SU-DHL-6 (cell line): Measurements from ENCODE around the gene MKNK2.
"Not testable (repeated sequence)": the region's sequence is repeated elsewhere in the genome, so short reads cannot be mapped to it uniquely, and the experiment has no call there.

Experiments
- H2AFZ ChIP-seq: fragments of 200-600 bp; sonication (generic); 2 replicates; pipeline ENCODE4 v1.6.1; 2014; ENCODE audit warnings: low read depth, mild to moderate bottlenecking, moderate library complexity, mixed read lengths, antibody characterized with exemption, low read length; ENCODE audit not compliant: severe bottlenecking
- H3F3A ChIP-seq: fragments of 200-600 bp; shearing (Covaris generic); 2 replicates; pipeline ENCODE4 v1.6.0; 2016; ENCODE audit warnings: antibody characterized with exemption, mild to moderate bottlenecking; ENCODE audit not compliant: insufficient read depth
- H3K27ac ChIP-seq: fragments of 200-600 bp; sonication (generic); 2 replicates; pipeline ENCODE4 v1.5.1; 2016; ENCODE audit warnings: low read depth, mild to moderate bottlenecking, low read length, moderate library complexity, mixed read lengths
- H3K27me3 ChIP-seq: fragments of 200-600 bp; sonication (generic), shearing (Covaris generic); 2 replicates; pipeline ENCODE4 v1.6.0; 2014; ENCODE audit warnings: mild to moderate bottlenecking, low read length
- H3K36me3 ChIP-seq: fragments of 200-600 bp; sonication (generic); 2 replicates; pipeline ENCODE4 v1.6.1; 2014; ENCODE audit warnings: mild to moderate bottlenecking, low read length, mixed read lengths
- H3K4me2 ChIP-seq: fragments of 300-600, 200-600 bp; shearing (Covaris generic), sonication (generic); 2 replicates; pipeline ENCODE4 v1.6.0; 2014; ENCODE audit warnings: low read length, low read depth, mild to moderate bottlenecking; ENCODE audit not compliant: poor library complexity, severe bottlenecking
- H3K4me3 ChIP-seq: fragments of 200-600 bp; sonication (generic); 2 replicates; pipeline ENCODE4 v1.5.1; 2014; ENCODE audit warnings: antibody characterized with exemption, low read length, mild to moderate bottlenecking, mixed read lengths; ENCODE audit not compliant: insufficient read depth, poor library complexity, severe bottlenecking
- H3K79me2 ChIP-seq: fragments of 200-600 bp; sonication (generic); 2 replicates; pipeline ENCODE4 v1.6.1; 2014; ENCODE audit warnings: mild to moderate bottlenecking, low read length, moderate library complexity; ENCODE audit not compliant: insufficient read depth
- H3K9ac ChIP-seq: fragments of 200-600 bp; sonication (generic); 2 replicates; pipeline ENCODE4 v1.7.0; 2014; ENCODE audit warnings: mild to moderate bottlenecking, low read length
- H3K9me2 ChIP-seq: fragments of 200-600 bp; sonication (generic); replicated peaks from 2 replicates; pipeline ENCODE4 v1.6.1; 2014; ENCODE audit warnings: low read length; ENCODE audit not compliant: insufficient read depth
- H3K9me3 ChIP-seq: fragments of 200-600 bp; sonication (generic); 2 replicates; pipeline ENCODE4 v1.6.1; 2014; ENCODE audit warnings: low read length, mixed read lengths; ENCODE audit not compliant: insufficient read depth
- H4K20me1 ChIP-seq: fragments of 200-600 bp; sonication (generic); 2 replicates; pipeline ENCODE4 v1.6.1; 2014; ENCODE audit warnings: low read depth, mild to moderate bottlenecking, antibody characterized with exemption, low read length, moderate library complexity, mixed read lengths
- EZH2phosphoT487 ChIP-seq: fragments of 200-600 bp; sonication (generic), shearing (Covaris generic); conservative IDR thresholded peaks from 2 replicates; pipeline ENCODE4 v1.6.1; 2018; ENCODE audit warnings: mild to moderate bottlenecking, antibody characterized with exemption, low read length, moderate library complexity, mixed read lengths
- TF ChIP-seq, protein P1 (sequence below): fragments of 200-600 bp; sonication (generic); IDR thresholded peaks from one replicate; pipeline ENCODE4 v1.5.1; 2017; ENCODE audit warnings: antibody characterized with exemption, mild to moderate bottlenecking, low read length, moderate library complexity; ENCODE audit not compliant: insufficient read depth, poor library complexity, severe bottlenecking

The MKNK2 gene

DNA sequence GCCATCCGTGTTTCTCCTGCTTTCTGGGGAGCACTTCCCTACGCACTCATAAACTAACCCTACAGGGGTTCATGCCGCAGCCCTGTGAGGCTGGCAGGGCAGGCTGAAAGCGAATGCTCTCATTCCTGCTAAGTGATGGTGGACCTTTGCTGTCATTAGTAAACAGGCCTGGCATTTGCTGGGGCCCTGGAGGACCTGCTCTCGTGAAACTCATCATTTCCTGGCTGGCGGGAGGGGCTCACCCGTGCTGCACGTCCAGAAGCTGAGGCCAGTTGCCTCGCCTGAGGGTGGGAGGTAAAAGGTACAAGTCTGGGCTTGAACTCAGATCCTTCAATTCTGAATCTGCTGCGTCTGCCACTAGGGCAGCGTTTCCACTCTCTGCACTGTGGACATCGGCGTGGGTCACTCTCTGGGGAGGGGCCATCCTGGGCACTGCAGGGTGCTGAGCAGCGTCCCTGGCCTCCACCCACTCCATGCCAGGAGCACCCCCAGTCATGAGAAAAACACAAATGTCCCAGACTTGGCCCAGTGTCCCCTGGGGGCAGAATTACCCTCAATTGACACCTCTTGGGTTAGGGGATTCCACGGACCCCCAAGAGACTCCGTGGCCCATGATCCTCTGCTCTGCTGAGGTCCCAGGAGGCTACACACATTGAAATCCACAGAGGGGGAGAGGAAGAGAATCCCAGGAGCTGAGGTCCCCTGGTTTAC lies 38.1 kb upstream of the MKNK2 start:
- peak overlapping the region; percentile 80 for H3K4me2 ChIP-seq
- H3K27me3 ChIP-seq: no peaks in the 10 kb centered on the region
- H4K20me1 ChIP-seq: no peaks in the 10 kb centered on the region
- H3K9ac ChIP-seq: peak overlapping the region; percentile 62
- no peaks in the 10 kb centered on the region for H3K9me3 ChIP-seq
- no peak for TF ChIP-seq EZH2phosphoT487
- TF ChIP-seq, protein P1, sequence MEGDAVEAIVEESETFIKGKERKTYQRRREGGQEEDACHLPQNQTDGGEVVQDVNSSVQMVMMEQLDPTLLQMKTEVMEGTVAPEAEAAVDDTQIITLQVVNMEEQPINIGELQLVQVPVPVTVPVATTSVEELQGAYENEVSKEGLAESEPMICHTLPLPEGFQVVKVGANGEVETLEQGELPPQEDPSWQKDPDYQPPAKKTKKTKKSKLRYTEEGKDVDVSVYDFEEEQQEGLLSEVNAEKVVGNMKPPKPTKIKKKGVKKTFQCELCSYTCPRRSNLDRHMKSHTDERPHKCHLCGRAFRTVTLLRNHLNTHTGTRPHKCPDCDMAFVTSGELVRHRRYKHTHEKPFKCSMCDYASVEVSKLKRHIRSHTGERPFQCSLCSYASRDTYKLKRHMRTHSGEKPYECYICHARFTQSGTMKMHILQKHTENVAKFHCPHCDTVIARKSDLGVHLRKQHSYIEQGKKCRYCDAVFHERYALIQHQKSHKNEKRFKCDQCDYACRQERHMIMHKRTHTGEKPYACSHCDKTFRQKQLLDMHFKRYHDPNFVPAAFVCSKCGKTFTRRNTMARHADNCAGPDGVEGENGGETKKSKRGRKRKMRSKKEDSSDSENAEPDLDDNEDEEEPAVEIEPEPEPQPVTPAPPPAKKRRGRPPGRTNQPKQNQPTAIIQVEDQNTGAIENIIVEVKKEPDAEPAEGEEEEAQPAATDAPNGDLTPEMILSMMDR: no peak
- H3K4me3 ChIP-seq: no peak overlapping the region
- no peaks in the 10 kb centered on the region for H3K36me3 ChIP-seq
- peaks cover 32% of the 10 kb centered on the region for H3K79me2 ChIP-seq
- H3K9me2 ChIP-seq: no peaks in the 10 kb centered on the region
- peak overlapping the region; percentile 98 for H3K27ac ChIP-seq
- H3F3A ChIP-seq: peaks cover 78% of the 10 kb centered on the region
- H2AFZ ChIP-seq: no peak overlapping the region

DNA sequence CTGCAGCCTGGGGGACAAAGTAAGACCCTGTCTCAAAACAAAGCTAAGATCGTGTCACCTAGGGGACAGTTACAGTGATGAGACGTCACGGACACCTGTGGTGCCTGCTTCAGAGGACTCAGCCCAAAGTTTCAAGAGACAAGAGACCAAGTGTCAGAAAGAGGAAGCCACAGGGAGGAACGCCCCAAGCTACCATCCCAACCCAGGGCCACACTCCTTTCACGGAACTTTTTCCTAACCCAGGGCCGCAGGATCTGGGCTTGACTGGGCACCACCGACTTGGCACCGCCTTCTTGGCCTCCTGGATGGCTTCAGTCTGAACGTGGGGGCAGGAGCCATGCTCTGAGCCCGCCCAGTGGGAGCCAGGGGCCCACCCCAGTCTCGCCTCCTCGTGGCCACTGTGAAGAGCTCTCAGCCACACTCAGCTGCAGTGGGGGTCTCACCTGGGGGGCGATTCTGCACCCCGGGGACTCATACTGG lies 36.6 kb upstream of the MKNK2 start:
- H3K4me3 ChIP-seq: no peak overlapping the region
- no peak overlapping the region for H2AFZ ChIP-seq
- peak overlapping the region; percentile 98 for H3K27ac ChIP-seq
- no peak for TF ChIP-seq EZH2phosphoT487
- TF ChIP-seq, protein P1: peak; percentile 45
- H3F3A ChIP-seq: peaks cover 80% of the 10 kb centered on the region
- H3K9me3 ChIP-seq: no peaks in the 10 kb centered on the region
- H3K27me3 ChIP-seq: no peaks in the 10 kb centered on the region
- H4K20me1 ChIP-seq: no peaks in the 10 kb centered on the region
- peak overlapping the region; percentile 52 for H3K9ac ChIP-seq
- peak overlapping the region; percentile 84 for H3K4me2 ChIP-seq
- H3K79me2 ChIP-seq: peaks cover 32% of the 10 kb centered on the region
- no peaks in the 10 kb centered on the region for H3K36me3 ChIP-seq
- no peaks in the 10 kb centered on the region for H3K9me2 ChIP-seq

DNA sequence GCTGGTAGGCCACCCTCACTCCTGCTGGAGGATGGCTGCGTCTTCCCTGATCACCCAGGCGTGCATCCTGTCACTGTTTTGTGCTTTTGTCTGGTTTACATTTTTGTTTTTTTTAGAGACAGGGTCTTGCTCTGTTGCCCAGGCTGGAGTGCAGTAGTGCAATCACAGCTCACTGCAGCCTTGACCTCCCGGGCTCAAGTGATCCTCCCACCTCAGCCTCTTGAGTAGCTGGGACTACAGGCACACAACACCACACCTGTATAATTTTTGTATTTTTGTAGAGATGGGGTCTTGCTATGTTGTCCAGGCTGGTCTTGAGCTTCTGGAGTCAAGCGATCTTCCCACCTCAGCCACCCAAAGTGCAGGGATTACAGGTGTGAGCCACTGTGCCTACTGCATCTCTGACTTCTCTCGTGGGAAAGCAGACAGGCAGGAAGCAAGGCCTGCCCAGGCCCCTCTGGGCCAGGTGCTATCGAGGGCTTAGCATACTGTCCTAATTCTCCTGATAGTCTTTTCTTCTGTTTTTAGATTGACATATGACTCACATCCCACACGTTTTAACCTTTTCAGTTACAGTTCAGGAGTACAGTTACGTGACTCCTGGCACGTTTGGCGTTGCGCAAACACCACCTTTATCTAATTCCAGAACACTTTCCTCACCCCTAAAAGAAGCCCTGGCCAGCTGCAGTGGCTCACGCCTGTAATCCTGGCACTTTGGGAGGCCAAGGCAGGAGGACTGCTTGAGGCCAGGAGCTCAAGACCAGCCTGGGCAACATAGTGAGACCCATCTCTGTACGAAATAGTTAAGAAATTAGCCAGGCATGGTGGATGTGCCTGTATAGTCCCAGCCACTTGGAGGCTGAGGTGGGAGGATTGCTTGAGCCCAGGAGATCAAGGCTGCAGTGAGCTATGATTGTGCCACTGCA lies 35.9 kb upstream of the MKNK2 start:
- not testable (repeated sequence) for H3K9me2 ChIP-seq, H3K4me3 ChIP-seq, H4K20me1 ChIP-seq, H3K9me3 ChIP-seq, H3K36me3 ChIP-seq, H3K27me3 ChIP-seq, H2AFZ ChIP-seq
- peak overlapping the region; percentile 98 for H3K27ac ChIP-seq
- peak overlapping the region; percentile 84 for H3K4me2 ChIP-seq
- H3F3A ChIP-seq: peaks cover 73% of the 10 kb centered on the region
- peaks cover 32% of the 10 kb centered on the region for H3K79me2 ChIP-seq
- H3K9ac ChIP-seq: peak overlapping the region; percentile 87
